Thyroid gland (tissue), 4 donors: ENCODE data around the gene MLLT6. TPM values are rescaled to one million over a fixed set of nuclear protein-coding genes. Genes with fewer than 3 reads are reported as not detected.
A peak's percentile ranks its signal among the peaks of the same experiment; 100 is the strongest.

Experiments used
- DNase-seq, 2 donors: peaks; one replicate each; pipeline ENCODE4 v3.0.0-alpha.2; 2019
- H3K27ac ChIP-seq, 3 donors: fragments of 200-600 bp; sonication (generic); 1 replicate in 2 of 3; 2 replicates in 1 of 3; pipeline ENCODE4 v1.5.1; 2016 to 2019; ENCODE audit warnings: mild to moderate bottlenecking in 1 of 3, moderate library complexity in 1 of 3
- H3K27me3 ChIP-seq: fragments of 200-600 bp; sonication (generic); one replicate; pipeline ENCODE4 v1.5.1; 2019
- H3K36me3 ChIP-seq, 2 donors: fragments of 200-600 bp; sonication (generic); one replicate each; pipeline ENCODE4 v1.5.1; 2016 to 2019
- H3K4me1 ChIP-seq, 2 donors: fragments of 200-600 bp; sonication (generic); one replicate each; pipeline ENCODE4 v1.5.1; 2017 to 2019
- H3K4me3 ChIP-seq, 3 donors: fragments of 200-600 bp; sonication (generic); replicated peaks in 1 of 3; 1 replicate in 2 of 3; 2 replicates in 1 of 3; pipeline ENCODE4 v1.5.1; 2016; ENCODE audit warnings: mild to moderate bottlenecking in 1 of 3
- H3K9me3 ChIP-seq: fragments of 200-600 bp; sonication (generic); one replicate; pipeline ENCODE4 v1.5.1; 2017
- CTCF ChIP-seq, 6 experiments: fragments of 200-600 bp in 3 of 6; fragments of 450-650 bp in 3 of 6; sonication (generic) in 3 of 6; IDR thresholded peaks; one replicate each; pipeline ENCODE4 v1.5.1; 2016 to 2019; ENCODE audit warnings: antibody characterized with exemption in 6 of 6, mild to moderate bottlenecking in 2 of 6, inconsistent platforms in 1 of 6, moderate library complexity in 1 of 6
- POLR2A ChIP-seq, 2 donors: fragments of 450-650 bp; IDR thresholded peaks; one replicate each; pipeline ENCODE4 v1.6.1; 2017; ENCODE audit warnings: antibody characterized with exemption in 2 of 2, mild to moderate bottlenecking in 2 of 2, moderate library complexity in 1 of 2
- WGBS, 2 donors: methylation state at CpG; one replicate each; pipeline ENCODE4 v1.1.5; 2017; 5-methylcytosine and 5-hydroxymethylcytosine counted together
- intact Hi-C: fragments of 100-400 bp; cut with DNase I; formaldehyde crosslinking; loops from one replicate; pipeline ENCODE4 v1.15.1; 2023
- total RNA-seq, 4 donors: library from RNA; depleted of rRNA; stranded (reverse); fragments of >200 nt; gene quantifications; one replicate each; pipeline ENCODE4 v1.2.3, GENCODE V29; 2016

The MLLT6 gene
- total RNA-seq, 4 donors from 2014 or later = 111 to 192 (median 115) TPM

GRCh38 chr17:38749223-38750043 is 44.4 kb downstream of the MLLT6 start:
- TF ChIP-seq CTCF (IDR thresholded peaks at IDR 0.05) (peak in 1 of 6 experiments; percentile 10), POLR2A (IDR thresholded peaks at IDR 0.05) (peak; percentile 70 to 84)
- H3K27ac ChIP-seq = peak overlapping the region; percentile 77 to 93 (median 80)
- H3K4me3 ChIP-seq = peak overlapping the region; percentile 48 to 86 (median 50)
- H3K9me3 ChIP-seq = no peaks in the 10 kb centered on the region
- intact Hi-C loops = no loop called here
- H3K36me3 ChIP-seq = no peaks in the 10 kb centered on the region
- 1% methylated on average over 47 to 59 of the region's 79 CpGs for WGBS, 2 donors
- DNase-seq = peak; percentile 96 to 97
- peaks cover 49% of the 10 kb centered on the region in 2 donors for H3K4me1 ChIP-seq
- H3K27me3 ChIP-seq = no peaks in the 10 kb centered on the region

DNA sequence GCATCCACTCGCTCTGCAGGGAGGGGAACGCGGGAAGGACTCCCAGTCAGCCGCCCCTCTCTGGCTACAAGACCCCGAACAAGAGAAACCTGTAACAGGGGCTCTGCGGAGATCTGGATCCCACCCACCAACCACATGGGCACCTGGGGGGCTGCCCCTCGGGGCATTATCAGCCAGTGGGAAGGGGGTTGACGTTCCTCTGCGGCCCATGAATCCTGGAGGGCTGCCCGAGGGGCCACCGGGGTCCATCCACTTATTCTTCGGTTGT is 44.9 kb downstream of the MLLT6 start:
- no peak for DNase-seq
- WGBS, 2 donors = 8% methylated on average over 7 to 8 of the region's 12 CpGs
- intact Hi-C loops = no loop called here

GRCh38 chr17:38750312-38751121 is 45.4 kb downstream of the MLLT6 start:
- peak; percentile 43 to 52 for DNase-seq
- H3K36me3 ChIP-seq = peaks cover 0 to 3% of the 10 kb centered on the region in 2 donors
- no peaks in the 10 kb centered on the region for H3K9me3 ChIP-seq
- peak overlapping the region in 1 of 3 donors; percentile 97 for H3K4me3 ChIP-seq
- H3K27ac ChIP-seq = peak overlapping the region; percentile 73 to 93 (median 80)
- H3K4me1 ChIP-seq = peaks cover 48 to 49% of the 10 kb centered on the region in 2 donors
- no peak for TF ChIP-seq POLR2A (IDR thresholded peaks at IDR 0.05)
- no peaks in the 10 kb centered on the region for H3K27me3 ChIP-seq
- intact Hi-C loops = no loop called here
- 20% methylated on average over 22 to 28 of the region's 28 CpGs for WGBS, 2 donors

More for the DNA sequence above, 44.9 kb downstream of the MLLT6 start:
- Histone ChIP-seq H3K4me3 (peak overlapping the region in 2 of 3 donors; percentile 10 to 86), H3K27ac (peak overlapping the region; percentile 73 to 93 (median 80)), H3K27me3 (no peaks in the 10 kb centered on the region), H3K9me3 (no peaks in the 10 kb centered on the region), H3K36me3 (peaks cover 0 to under 1% of the 10 kb centered on the region in 2 donors), H3K4me1 (peaks cover 49% of the 10 kb centered on the region in 2 donors)
- TF ChIP-seq CTCF (IDR thresholded peaks at IDR 0.05) = no peak
- TF ChIP-seq POLR2A (IDR thresholded peaks at IDR 0.05) = no peak

GRCh38 chr17:38751144-38751807 is 46.2 kb downstream of the MLLT6 start:
- H3K4me3 ChIP-seq = peak overlapping the region in 1 of 3 donors; percentile 97
- H3K36me3 ChIP-seq = peaks cover 6 to 9% of the 10 kb centered on the region in 2 donors
- H3K9me3 ChIP-seq = no peaks in the 10 kb centered on the region
- peak overlapping the region; percentile 3 to 93 (median 4) for H3K27ac ChIP-seq
- DNase-seq = no peak
- no peaks in the 10 kb centered on the region for H3K27me3 ChIP-seq
- intact Hi-C loops = no loop called here
- 3 to 4% methylated on average over 10 of the region's 10 CpGs for WGBS, 2 donors
- H3K4me1 ChIP-seq = peaks cover 41 to 43% of the 10 kb centered on the region in 2 donors
- no peak for TF ChIP-seq CTCF (IDR thresholded peaks at IDR 0.05)
- no peak for TF ChIP-seq POLR2A (IDR thresholded peaks at IDR 0.05)

DNA sequence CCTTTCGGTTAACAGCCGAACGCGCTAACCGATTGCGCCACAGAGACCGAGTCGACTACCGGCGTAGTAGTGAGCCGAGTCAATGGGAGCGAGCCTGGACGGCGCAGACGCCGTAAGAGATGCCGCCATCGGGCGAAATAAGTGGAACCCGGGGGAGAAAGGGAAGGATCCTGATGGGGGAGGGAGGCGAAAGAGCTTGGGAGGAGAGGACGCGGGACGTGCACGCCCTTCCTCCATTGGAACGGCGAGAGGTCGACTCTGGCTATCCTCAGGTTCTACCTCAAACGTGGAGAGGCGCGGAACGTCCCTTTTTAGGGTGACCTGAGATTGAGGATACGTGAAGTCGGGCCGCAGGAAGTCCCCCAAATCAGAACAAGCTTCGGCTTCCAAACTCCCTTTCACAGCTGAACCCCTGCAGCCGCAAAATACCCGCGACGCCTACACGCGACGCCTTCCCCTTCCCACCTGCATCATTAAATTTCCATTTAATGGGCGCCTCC is 46.8 kb downstream of the MLLT6 start:
- WGBS, 2 donors = 1 to 3% methylated on average over 44 of the region's 44 CpGs
- Histone ChIP-seq H3K36me3 (peaks cover 11 to 13% of the 10 kb centered on the region in 2 donors), H3K27me3 (no peaks in the 10 kb centered on the region), H3K4me3 (peak overlapping the region; percentile 40 to 97 (median 53)), H3K27ac (peak overlapping the region; percentile 33 to 93 (median 69)), H3K9me3 (no peaks in the 10 kb centered on the region), H3K4me1 (peaks cover 35 to 37% of the 10 kb centered on the region in 2 donors)
- DNase-seq = peak; percentile 83 to 86
- no peak for TF ChIP-seq POLR2A (IDR thresholded peaks at IDR 0.05)
- TF ChIP-seq CTCF (IDR thresholded peaks at IDR 0.05) = no peak
- intact Hi-C loops = no loop called here
